ES-I3 (cell line): Measurements from ENCODE around the gene CEACAM19.

Source experiments
- H3K36me3 ChIP-seq: 2 replicates; pipeline ENCODE4 v1.6.1; 2013; ENCODE audit warnings: mild to moderate bottlenecking, low read length, control low read depth, moderate library complexity; ENCODE audit not compliant: insufficient read depth
- H3K4me1 ChIP-seq: 2 replicates; pipeline ENCODE4 v1.6.1; 2013; ENCODE audit warnings: mild to moderate bottlenecking, control low read depth, low read length; ENCODE audit not compliant: insufficient read depth
- H3K9ac ChIP-seq: 2 replicates; pipeline ENCODE4 v1.6.1; 2013; ENCODE audit warnings: low read depth, mild to moderate bottlenecking, low read length, moderate library complexity
- H3K9me3 ChIP-seq: 2 replicates; pipeline ENCODE4 v1.6.1; 2013; ENCODE audit warnings: mild to moderate bottlenecking, low read length, moderate library complexity; ENCODE audit not compliant: control insufficient read depth, insufficient read depth

CEACAM19 gene

GRCh38 chr19:44640518-44640917 is 30.8 kb upstream of the CEACAM19 start:
- Histone ChIP-seq H3K36me3 (no peaks in the 10 kb centered on the region), H3K9me3 (no peaks in the 10 kb centered on the region), H3K4me1 (no peaks in the 10 kb centered on the region), H3K9ac (no peak overlapping the region)

GRCh38 chr19:44641501-44642265 is 29.6 kb upstream of the CEACAM19 start:
- H3K4me1 ChIP-seq = no peaks in the 10 kb centered on the region
- no peaks in the 10 kb centered on the region for H3K9me3 ChIP-seq
- no peak overlapping the region for H3K9ac ChIP-seq
- no peaks in the 10 kb centered on the region for H3K36me3 ChIP-seq

- Histone ChIP-seq H3K9me3 (no peaks in the 10 kb centered on the region), H3K4me1 (no peaks in the 10 kb centered on the region), H3K9ac (no peak overlapping the region), H3K36me3 (no peaks in the 10 kb centered on the region)
Observed at GRCh38 chr19:44642377-44642776, 28.9 kb upstream of the CEACAM19 start.

- peak within 1 kb of the TSS; percentile 76 for H3K9ac ChIP-seq
- no peaks in the 10 kb centered on the region for H3K4me1 ChIP-seq
- no peaks in the 10 kb centered on the region for H3K9me3 ChIP-seq
- H3K36me3 ChIP-seq = peaks cover 2% of the 10 kb centered on the region; the same call in 1 of the 2 replicates
Observed at GRCh38 chr19:44643605-44644401, 27.5 kb upstream of the CEACAM19 start, which contains the start of gene PVR. PVR (plus strand) TSS chr19:44643910; CDS start chr19:44644097, 187 bp downstream.

GRCh38 chr19:44644402-44645016 is 26.8 kb upstream of the CEACAM19 start:
- peak overlapping the region; percentile 76 for H3K9ac ChIP-seq
- H3K9me3 ChIP-seq = no peaks in the 10 kb centered on the region
- no peaks in the 10 kb centered on the region for H3K4me1 ChIP-seq
- peaks cover 5% of the 10 kb centered on the region; the same call in 1 of the 2 replicates for H3K36me3 ChIP-seq

GRCh38 chr19:44645407-44646048 is 25.8 kb upstream of the CEACAM19 start:
- no peak overlapping the region for H3K9ac ChIP-seq
- peaks cover 13% of the 10 kb centered on the region for H3K36me3 ChIP-seq
- no peaks in the 10 kb centered on the region for H3K9me3 ChIP-seq
- no peaks in the 10 kb centered on the region for H3K4me1 ChIP-seq

GRCh38 chr19:44646049-44646416 is 25.2 kb upstream of the CEACAM19 start:
- peaks cover 16% of the 10 kb centered on the region for H3K36me3 ChIP-seq
- no peak overlapping the region for H3K9ac ChIP-seq
- no peaks in the 10 kb centered on the region for H3K4me1 ChIP-seq
- no peaks in the 10 kb centered on the region for H3K9me3 ChIP-seq

GRCh38 chr19:44647144-44647543 is 24.1 kb upstream of the CEACAM19 start:
- H3K9ac ChIP-seq = no peak overlapping the region
- peaks cover 18% of the 10 kb centered on the region for H3K36me3 ChIP-seq
- no peaks in the 10 kb centered on the region for H3K4me1 ChIP-seq
- no peaks in the 10 kb centered on the region for H3K9me3 ChIP-seq

- no peak overlapping the region for H3K9ac ChIP-seq
- H3K9me3 ChIP-seq = no peaks in the 10 kb centered on the region
- H3K4me1 ChIP-seq = no peaks in the 10 kb centered on the region
- H3K36me3 ChIP-seq = peaks cover 22% of the 10 kb centered on the region
Observed at GRCh38 chr19:44648631-44649251, 22.5 kb upstream of the CEACAM19 start.

GRCh38 chr19:44649578-44650145 is 21.6 kb upstream of the CEACAM19 start:
- H3K4me1 ChIP-seq = no peaks in the 10 kb centered on the region
- H3K36me3 ChIP-seq = peaks cover 22% of the 10 kb centered on the region
- no peak overlapping the region for H3K9ac ChIP-seq
- H3K9me3 ChIP-seq = no peaks in the 10 kb centered on the region

GRCh38 chr19:44653343-44653742 is 17.9 kb upstream of the CEACAM19 start:
- no peaks in the 10 kb centered on the region for H3K9me3 ChIP-seq
- H3K9ac ChIP-seq = no peak overlapping the region
- peaks cover 32% of the 10 kb centered on the region for H3K36me3 ChIP-seq
- no peaks in the 10 kb centered on the region for H3K4me1 ChIP-seq

- Histone ChIP-seq H3K9me3 (no peaks in the 10 kb centered on the region), H3K4me1 (no peaks in the 10 kb centered on the region), H3K9ac (no peak overlapping the region), H3K36me3 (peaks cover 27% of the 10 kb centered on the region)
Observed at GRCh38 chr19:44653977-44654774, 17.1 kb upstream of the CEACAM19 start.
